GM12878 (cell line): Measurements from ENCODE around the gene GJB1. TPM values are rescaled to one million over a fixed set of nuclear protein-coding genes. Genes with fewer than 3 reads are reported as not detected.

Experiments used
- ATAC-seq: fragments of 200-7000 bp; cut with Tn5 transposase; 3 replicates; pipeline ENCODE4 v1.9.1; 2020; ENCODE audit warnings: mild to moderate bottlenecking, moderate library complexity
- BruUV-seq: library from RNA; stranded (reverse); fragments of 400-500 nt; replicated peaks from 2 replicates; lab custom pipeline; 2021; lab: Mats Ljungman, UMichigan
- CTCF ChIA-PET: fragments of 300-600 bp; sonication (Branson Sonifier 250); formaldehyde crosslinking; extraction: SDS; loops from one replicate; lab custom pipeline; 2021; ENCODE audit warnings: inconsistent platforms; lab: Yijun Ruan, JAX
- POLR2A ChIA-PET: fragments of 350-600 bp; formaldehyde crosslinking; extraction: SDS; loops from one replicate; lab custom pipeline; 2021; ENCODE audit warnings: inconsistent platforms; lab: Charles Lee
- RAD21 ChIA-PET: fragments of 300-600 bp; sonication (Branson Sonifier 250); formaldehyde crosslinking; loops from one replicate; lab custom pipeline; 2023; ENCODE audit warnings: antibody characterized with exemption; ENCODE audit not compliant: unreplicated experiment; lab: Charles Lee
- SMC1A ChIA-PET: fragments of 300-600 bp; sonication (Branson Sonifier 250); formaldehyde crosslinking; loops from one replicate; lab custom pipeline; 2023; ENCODE audit not compliant: unreplicated experiment, uncharacterized antibody; lab: Charles Lee
- DNase-seq: peaks from one replicate; pipeline ENCODE4 v3.0.0-alpha.2; 2011; ENCODE audit warnings: low read depth, low spot score
- FAIRE-seq: peaks from 3 replicates; lab custom pipeline; 2011; peaks lifted over from hg19 to GRCh38; lab: Jason Lieb, UNC
- H2AFZ ChIP-seq: 2 replicates; pipeline ENCODE4 v1.6.0; 2011; ENCODE audit warnings: low read depth, low read length, control low read depth; ENCODE audit not compliant: control insufficient read depth
- H3K27ac ChIP-seq: 2 replicates; pipeline ENCODE4 v1.5.1; 2011; ENCODE audit warnings: control low read depth; ENCODE audit not compliant: control insufficient read depth, insufficient read depth
- H3K27me3 ChIP-seq, 2 experiments: replicated peaks in 1 of 2; 2 replicates each; pipeline versions ENCODE4 v1.6.0 to v1.6.1; 2011; ENCODE audit warnings: low read length in 1 of 2; ENCODE audit not compliant: control insufficient read depth in 2 of 2, insufficient read depth in 2 of 2
- H3K36me3 ChIP-seq, 2 experiments: 2 replicates each; pipeline ENCODE4 v1.5.1; 2011; ENCODE audit warnings: low read length in 1 of 2; ENCODE audit not compliant: control insufficient read depth in 2 of 2, insufficient read depth in 2 of 2
- H3K4me1 ChIP-seq: 2 replicates; pipeline ENCODE4 v1.6.1; 2011; ENCODE audit warnings: mild to moderate bottlenecking, low read length, moderate library complexity, mixed read lengths; ENCODE audit not compliant: control insufficient read depth, insufficient read depth
- H3K4me2 ChIP-seq: 2 replicates; pipeline ENCODE4 v1.6.0; 2011; ENCODE audit warnings: control low read depth; ENCODE audit not compliant: control insufficient read depth, insufficient read depth
- H3K4me3 ChIP-seq: fragments of 200-600 bp; sonication (generic); 2 replicates; pipeline ENCODE4 v1.5.1; 2016
- H3K79me2 ChIP-seq: 2 replicates; pipeline ENCODE4 v1.6.0; 2011; ENCODE audit warnings: low read length; ENCODE audit not compliant: control insufficient read depth, insufficient read depth
- H3K9ac ChIP-seq: 2 replicates; pipeline ENCODE4 v1.8.0; 2011; ENCODE audit warnings: low read length, control low read depth, mixed read lengths; ENCODE audit not compliant: control insufficient read depth, insufficient read depth
- H3K9me3 ChIP-seq: replicated peaks from 3 replicates; pipeline ENCODE4 v1.5.1; 2011; ENCODE audit warnings: mild to moderate bottlenecking, low read length; ENCODE audit not compliant: control insufficient read depth, insufficient read depth
- H4K20me1 ChIP-seq: 2 replicates; pipeline ENCODE4 v1.6.0; 2011; ENCODE audit not compliant: control insufficient read depth, insufficient read depth
- JUND ChIP-seq: IDR thresholded peaks from 2 replicates; pipeline ENCODE4 v1.6.1; 2012; ENCODE audit warnings: low read depth, mild to moderate bottlenecking, low read length, improper control_type of control experiment, moderate library complexity
- ZBTB40 ChIP-seq: fragments of 450-650 bp; IDR thresholded peaks from 2 replicates; pipeline ENCODE4 v1.6.1; 2016; ENCODE audit warnings: mild to moderate bottlenecking, moderate library complexity, borderline replicate concordance
- in situ Hi-C: fragments of 300-500 bp; cut with MboI; formaldehyde crosslinking; loops from 9 replicates; pipeline ENCODE4 v1.14.3; 2018; ENCODE audit warnings: mixed read lengths
- intact Hi-C: fragments of 100-400 bp; cut with micrococcal nuclease; formaldehyde crosslinking; loops from one replicate; pipeline ENCODE4 v1.14.2; 2022; ENCODE audit not compliant: unreplicated experiment
- polyA plus RNA-seq, 11 experiments: library from polyadenylated mRNA; depleted of rRNA in 4 of 11; unstranded in 6 of 11; stranded (reverse) in 5 of 11; fragments of >200 nt; fragmentation: Nextera tagmentation in 4 of 11; fragmentation: Illumina TruSeq in 1 of 11; extraction: Ambion mirVana in 4 of 11; extraction: Trizol in 1 of 11; gene quantifications; 1 replicate in 1 of 11; 2 replicates in 10 of 11; pipeline versions ENCODE4 v1.2.1 to v1.2.3, GENCODE V29; 2011 to 2016; ENCODE audit warnings: inconsistent platforms in 2 of 11, missing spikeins in 2 of 11, low read depth in 1 of 11
- total RNA-seq, 4 experiments: library from RNA; depleted of rRNA in 3 of 4; stranded (reverse); fragments of >200 nt in 3 of 4; fragmentation: Illumina TruSeq in 1 of 4; extraction: Trizol in 1 of 4; gene quantifications; 2 replicates each; pipeline versions ENCODE4 v1.2.1 to v1.2.3, GENCODE V29; 2013 to 2021

GJB1 gene
- total and polyA plus RNA-seq, 10 of the 15 experiments (the other 5 are each of a cell fraction or from before 2014, with no cell fraction given) = not detected

DNA sequence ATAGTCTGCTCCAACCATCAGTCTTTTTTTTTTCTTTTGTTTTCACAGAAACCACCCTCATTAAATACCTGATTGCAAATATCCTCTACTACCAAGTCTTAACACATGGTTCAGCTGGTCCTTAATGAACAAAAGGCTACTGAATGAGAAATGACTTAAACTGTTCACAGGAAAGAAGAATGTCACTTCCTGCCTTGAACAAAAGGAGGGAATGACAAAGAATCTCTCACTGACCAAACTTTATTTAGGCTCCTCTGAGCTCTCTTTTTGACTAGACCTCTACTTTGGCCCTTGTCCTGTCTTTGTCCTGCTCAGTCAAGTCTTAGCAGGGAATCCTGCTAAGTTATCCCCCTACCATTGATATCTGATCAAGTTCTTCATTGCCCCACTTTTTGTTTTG is 31.8 kb upstream of the GJB1 start:
- ChIA-PET RAD21 (no interaction called here), POLR2A (interaction anchor here (0.6 to 3.7 kb wide), 2 partner anchors 9 to 15 kb away, joined by 5 to 18 read pairs; no protein-coding TSS in a partner anchor)
- FAIRE-seq (no peak), DNase-seq (no peak)
- Histone ChIP-seq H3K4me3 (no peak overlapping the region), H3K79me2 (peaks cover 14% of the 10 kb centered on the region), H3K9me3 (no peaks in the 10 kb centered on the region)
- in situ Hi-C loops = loop anchor here (10.0 kb wide), 1 partner anchor 344 kb away; the partner anchor contains the start of gene OGT
- BruUV-seq = no TSS peak
- TF ChIP-seq JUND (no peak), ZBTB40 (peak; percentile 53)
- TF ChIP-seq, all 136 proteins: peak for 1
- ChIA-PET CTCF (no interaction called here), SMC1A (interaction anchor here (2.1 to 3.0 kb wide), 2 partner anchors 9 to 93 kb away, joined by 7 to 10 read pairs; partner anchors contain the start of gene NONO)
- intact Hi-C loops = no loop called here
- Histone ChIP-seq H3K27ac (no peak overlapping the region), H3K9ac (no peak overlapping the region), H3K4me1 (no peaks in the 10 kb centered on the region), H2AFZ (no peak overlapping the region), H4K20me1 (no peaks in the 10 kb centered on the region), H3K27me3 (no peaks in the 10 kb centered on the region), H3K4me2 (no peak overlapping the region), H3K36me3 (no peaks in the 10 kb centered on the region)
- ATAC-seq = no peak; the same call in 2 of the 3 replicates
